ENCODE data around the gene AQP12B.

The AQP12B gene

GRCh38 chr2:240644171-240644651, 38.5 kb downstream of the AQP12B start:
- TF ChIP-seq CTCF (conservative IDR thresholded peaks at IDR 0.05) = no peak
- no peak overlapping the region for H3K27ac ChIP-seq

DNA sequence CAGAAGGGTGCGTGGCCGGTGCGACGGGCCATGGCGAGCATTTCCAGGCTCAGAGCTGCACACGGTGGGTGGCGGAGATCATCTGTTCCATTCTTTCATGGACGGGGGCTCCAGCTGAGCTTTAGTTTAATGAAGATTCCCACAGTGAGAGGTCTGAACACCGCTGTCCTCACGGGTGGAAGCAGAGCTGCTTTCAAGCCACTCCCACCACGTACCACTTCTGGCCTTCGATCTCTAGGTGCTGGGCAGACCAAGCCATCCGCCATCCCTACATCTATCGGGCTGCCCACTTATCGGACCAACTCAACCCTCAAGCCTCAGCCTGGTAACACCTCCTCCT, 38.9 kb downstream of the AQP12B start:
- H3K27ac ChIP-seq = no peak overlapping the region
- TF ChIP-seq CTCF (conservative IDR thresholded peaks at IDR 0.05) = no peak

DNA sequence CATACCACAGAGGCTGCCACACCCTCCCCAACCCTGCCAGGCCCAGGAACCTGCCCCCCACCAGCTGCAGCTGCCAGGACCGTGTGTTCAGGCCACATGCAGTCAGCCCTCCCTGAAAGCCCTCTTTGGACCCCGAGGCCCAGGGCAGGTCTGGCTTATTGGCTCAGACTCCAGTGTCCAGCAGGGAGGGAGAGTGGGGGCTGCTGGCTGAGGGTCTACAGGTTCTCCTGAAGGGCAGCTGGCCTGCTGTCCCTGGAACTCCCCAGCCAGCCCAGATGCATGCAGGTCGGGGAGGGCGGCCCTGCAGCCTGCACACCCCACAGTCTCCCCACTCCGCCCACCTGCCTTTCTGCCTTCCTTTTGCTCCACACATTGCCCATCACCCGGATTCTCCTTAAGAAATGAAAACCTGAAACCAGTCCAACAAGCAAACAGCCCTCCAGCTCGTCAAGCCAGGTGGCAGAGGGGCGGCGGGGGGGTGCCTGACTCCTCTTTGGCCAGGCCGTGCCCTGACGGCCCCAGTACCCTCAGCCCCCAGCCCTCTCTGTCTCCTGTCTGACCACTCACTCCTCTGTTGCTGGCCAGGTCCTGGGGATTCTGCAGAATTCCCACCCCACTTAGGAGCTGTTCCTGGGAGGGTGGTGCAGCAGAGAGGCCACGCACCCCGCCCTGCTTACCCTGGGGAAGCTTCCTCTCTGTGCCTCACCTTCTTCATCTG, 39.4 kb downstream of the AQP12B start:
- H3K27ac ChIP-seq = no peak overlapping the region
- no peak for TF ChIP-seq CTCF (conservative IDR thresholded peaks at IDR 0.05)

DNA sequence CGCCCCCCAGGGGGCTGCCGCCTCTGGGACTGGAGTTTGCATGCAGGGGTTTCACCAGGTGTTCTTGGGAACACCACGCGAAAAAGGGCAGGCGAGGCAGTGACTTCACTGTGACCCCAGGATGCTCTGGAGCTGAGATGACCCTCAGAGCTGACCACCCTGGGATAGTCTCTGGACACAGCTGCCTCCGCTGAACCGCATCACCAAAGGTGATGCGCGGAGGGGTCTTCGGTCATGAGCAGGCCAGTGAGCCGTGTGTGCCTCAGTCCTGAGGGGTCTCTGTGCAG, 39.9 kb downstream of the AQP12B start:
- TF ChIP-seq CTCF (conservative IDR thresholded peaks at IDR 0.05) = no peak
- H3K27ac ChIP-seq = no peak overlapping the region

DNA sequence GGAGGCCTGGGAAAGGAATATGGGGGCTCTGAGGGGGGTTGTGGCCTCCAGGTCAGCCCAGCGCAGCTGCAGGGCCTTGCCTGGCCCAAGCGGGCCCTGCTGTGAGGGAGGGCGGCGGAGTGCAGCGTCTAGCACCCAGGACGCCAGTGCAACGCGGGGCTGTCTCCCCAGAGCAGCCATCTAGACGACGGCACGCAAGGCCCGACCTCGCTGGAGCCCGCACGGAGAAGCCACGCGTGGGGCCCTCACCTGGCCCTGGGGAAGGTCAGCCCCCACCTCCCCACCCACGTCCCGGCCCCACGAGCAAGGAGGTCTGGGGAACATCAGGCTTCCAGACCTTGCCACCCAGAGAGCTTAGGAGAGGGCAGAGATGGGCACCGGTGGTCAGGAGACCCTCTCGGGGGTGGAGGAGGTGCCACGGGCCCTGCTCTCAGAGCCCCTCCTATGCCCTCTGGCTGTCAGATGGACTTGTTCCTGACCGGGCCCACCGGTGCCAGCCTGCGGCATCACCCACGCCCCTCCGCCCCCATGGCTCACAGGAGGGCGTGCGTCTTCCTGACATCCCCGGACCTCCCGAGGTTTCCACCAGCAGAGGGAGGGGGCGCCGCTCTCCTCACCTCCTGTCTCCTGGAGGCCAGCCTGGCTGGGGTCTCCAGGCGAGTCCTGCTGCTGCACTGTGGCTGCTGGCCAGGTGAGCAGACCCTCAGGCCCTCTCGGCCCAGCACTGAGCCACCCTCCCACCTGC, 40.5 kb downstream of the AQP12B start:
- no peak overlapping the region for H3K27ac ChIP-seq
- no peak for TF ChIP-seq CTCF (conservative IDR thresholded peaks at IDR 0.05)

DNA sequence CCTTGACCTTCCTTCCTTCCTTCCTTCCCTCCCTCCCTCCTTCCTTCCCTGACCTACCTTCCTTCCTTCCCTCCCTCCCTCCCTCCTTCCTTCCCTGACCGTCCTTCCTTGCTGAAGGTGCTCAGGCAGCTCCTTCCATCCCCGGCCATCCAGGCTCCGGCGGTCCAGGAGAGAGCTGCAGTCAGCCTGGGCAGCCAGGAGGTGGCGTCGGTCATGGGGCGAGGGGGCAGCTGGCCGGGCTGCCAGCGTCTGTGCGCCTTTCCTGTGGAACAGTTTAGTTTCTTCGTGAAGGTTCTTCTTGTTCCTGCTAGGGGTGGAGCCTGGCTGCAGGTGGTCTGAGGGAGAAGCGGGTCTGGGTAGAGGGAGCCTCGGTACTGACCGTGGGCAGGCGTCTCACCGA, 41.7 kb downstream of the AQP12B start:
- H3K27ac ChIP-seq = no peak overlapping the region
- TF ChIP-seq CTCF (conservative IDR thresholded peaks at IDR 0.05) = peak; percentile 72

GRCh38 chr2:240639566-240639965, 43.1 kb downstream of the AQP12B start:
- H3K27ac ChIP-seq = no peak overlapping the region
- TF ChIP-seq CTCF (conservative IDR thresholded peaks at IDR 0.05) = no peak

Data from VCaP (cell line).